Measurements from ENCODE around the gene DNAH17. TPM values are rescaled to one million over a fixed set of nuclear protein-coding genes. Genes with fewer than 3 reads are reported as not detected.

The DNAH17 gene
- total RNA-seq, 2 donors from 2014 or later, result not detected

DNA sequence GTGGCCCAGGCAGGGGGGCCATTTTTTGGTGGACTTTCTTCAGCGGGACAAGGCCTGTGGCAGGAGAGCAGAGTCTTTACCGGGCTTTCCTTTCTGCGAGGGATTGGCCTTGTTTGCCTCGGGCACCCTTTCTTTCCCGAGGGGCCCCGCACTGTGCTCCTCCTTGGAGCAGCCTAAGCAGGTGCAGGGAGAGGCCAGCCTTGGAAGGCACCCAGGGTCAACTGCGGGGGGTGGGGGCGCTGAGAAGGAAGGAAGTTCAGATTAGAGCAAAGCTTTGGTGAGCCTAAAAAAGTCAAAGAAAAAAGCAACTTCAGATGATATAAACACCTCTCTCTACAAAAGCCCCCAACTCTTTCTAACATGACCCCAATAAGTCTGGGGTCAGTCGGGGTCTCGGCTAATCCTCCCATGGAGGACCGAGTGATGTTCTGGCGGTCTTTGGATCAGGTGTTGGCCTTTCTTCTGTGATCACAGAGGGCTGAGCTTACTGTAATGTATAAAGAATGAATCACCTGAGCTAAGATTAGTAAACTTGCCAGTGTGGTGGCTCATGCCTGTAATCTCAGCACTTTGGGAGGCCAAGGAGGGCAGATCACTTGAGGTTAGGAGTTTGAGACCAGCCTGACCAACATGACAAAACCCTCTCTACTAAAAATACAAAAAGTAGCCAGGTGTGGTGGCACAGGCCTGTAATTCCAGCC, 135.8 kb downstream of the DNAH17 start:
- ATAC-seq, result no peak

DNA sequence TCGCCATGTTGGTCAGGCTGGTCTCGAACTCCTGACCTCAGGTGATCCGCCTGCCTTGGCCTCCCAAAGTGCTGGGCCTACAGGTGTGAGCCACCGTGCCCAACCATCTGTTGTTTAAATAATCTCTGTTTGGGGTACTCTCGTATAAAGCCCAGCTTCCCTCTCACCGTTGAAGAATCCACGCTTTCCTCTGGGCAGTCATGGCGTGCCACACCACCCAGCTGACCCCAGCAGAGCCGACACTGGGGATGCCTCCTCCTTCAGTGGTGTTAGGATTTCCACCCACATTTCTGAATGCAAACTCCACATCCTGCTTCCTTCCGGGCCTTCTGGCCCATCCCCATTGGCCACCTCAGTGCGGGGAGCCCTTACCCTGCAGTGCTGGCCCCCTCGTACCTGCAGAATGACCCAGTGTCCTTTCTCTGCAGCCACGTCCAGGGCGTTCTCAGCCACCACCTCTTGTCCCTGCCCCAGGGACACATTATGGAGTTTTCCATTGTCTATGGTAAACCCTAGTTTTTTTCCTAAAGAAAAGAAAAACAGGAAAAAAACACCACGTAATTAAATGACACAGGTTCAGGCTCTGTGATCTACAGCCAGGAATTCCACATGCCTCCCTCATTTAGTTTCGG, 138.4 kb downstream of the DNAH17 start:
- Histone ChIP-seq H3K27me3 (no peaks in the 10 kb centered on the region), H3K36me3 (replicated peaks in 1 of 2; ENCODE audit: insufficient read depth in 1 of 2, low read depth in 2 of 2) (no peaks in the 10 kb centered on the region), H3K4me3 (no peak overlapping the region), H3K9me3 (no peaks in the 10 kb centered on the region), H3K27ac (no peak overlapping the region), H3K4me1 (no peaks in the 10 kb centered on the region)
- intact Hi-C loops (cut with DNase I), result no loop called here
- WGBS, 2 donors, result 83 to 85% methylated on average over 16 of the region's 16 CpGs
- TF ChIP-seq, protein P1, sequence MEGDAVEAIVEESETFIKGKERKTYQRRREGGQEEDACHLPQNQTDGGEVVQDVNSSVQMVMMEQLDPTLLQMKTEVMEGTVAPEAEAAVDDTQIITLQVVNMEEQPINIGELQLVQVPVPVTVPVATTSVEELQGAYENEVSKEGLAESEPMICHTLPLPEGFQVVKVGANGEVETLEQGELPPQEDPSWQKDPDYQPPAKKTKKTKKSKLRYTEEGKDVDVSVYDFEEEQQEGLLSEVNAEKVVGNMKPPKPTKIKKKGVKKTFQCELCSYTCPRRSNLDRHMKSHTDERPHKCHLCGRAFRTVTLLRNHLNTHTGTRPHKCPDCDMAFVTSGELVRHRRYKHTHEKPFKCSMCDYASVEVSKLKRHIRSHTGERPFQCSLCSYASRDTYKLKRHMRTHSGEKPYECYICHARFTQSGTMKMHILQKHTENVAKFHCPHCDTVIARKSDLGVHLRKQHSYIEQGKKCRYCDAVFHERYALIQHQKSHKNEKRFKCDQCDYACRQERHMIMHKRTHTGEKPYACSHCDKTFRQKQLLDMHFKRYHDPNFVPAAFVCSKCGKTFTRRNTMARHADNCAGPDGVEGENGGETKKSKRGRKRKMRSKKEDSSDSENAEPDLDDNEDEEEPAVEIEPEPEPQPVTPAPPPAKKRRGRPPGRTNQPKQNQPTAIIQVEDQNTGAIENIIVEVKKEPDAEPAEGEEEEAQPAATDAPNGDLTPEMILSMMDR (IDR thresholded peaks at IDR 0.05), result no peak
- no peak for TF ChIP-seq POLR2A (IDR thresholded peaks at IDR 0.05)
- ATAC-seq, result no peak
- no peak for DNase-seq

More for the DNA sequence above, 135.8 kb downstream of the DNAH17 start:
- Histone ChIP-seq H3K4me1 (no peaks in the 10 kb centered on the region), H3K27ac (no peak overlapping the region), H3K4me3 (no peak overlapping the region), H3K36me3 (replicated peaks in 1 of 2; ENCODE audit: insufficient read depth in 1 of 2, low read depth in 2 of 2) (no peaks in the 10 kb centered on the region), H3K9me3 (no peaks in the 10 kb centered on the region), H3K27me3 (no peaks in the 10 kb centered on the region)
- intact Hi-C loops (cut with DNase I), result no loop called here
- 57 to 59% methylated on average over 12 of the region's 12 CpGs for WGBS, 2 donors
- DNase-seq, result no peak
- TF ChIP-seq, protein P1 (IDR thresholded peaks at IDR 0.05), result no peak
- no peak for TF ChIP-seq POLR2A (IDR thresholded peaks at IDR 0.05)

DNA sequence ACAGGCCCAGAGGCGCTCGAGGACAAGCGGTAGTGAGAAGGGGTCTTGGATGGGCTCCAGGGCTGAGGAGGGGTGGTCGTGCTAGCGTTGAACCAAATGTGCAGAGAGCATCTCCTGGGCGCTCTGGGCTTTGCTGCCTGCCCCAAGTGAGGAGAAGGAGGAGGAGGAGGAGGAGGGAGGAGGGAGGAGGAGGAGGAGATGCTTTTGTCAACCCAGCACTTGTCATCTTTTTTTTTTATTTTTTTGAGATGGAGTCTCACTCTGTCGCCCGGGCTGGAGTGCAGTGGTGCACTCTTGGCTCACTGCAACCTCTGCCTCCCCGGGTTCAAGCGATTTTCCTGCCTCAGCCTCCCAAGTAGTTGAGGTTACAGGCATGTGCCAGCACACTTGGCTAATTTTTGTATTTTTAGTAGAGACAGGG, 138.9 kb downstream of the DNAH17 start:
- WGBS, 2 donors, result 84 to 90% methylated on average over 9 to 10 of the region's 10 CpGs
- DNase-seq (no peak), ATAC-seq (no peak)

DNA sequence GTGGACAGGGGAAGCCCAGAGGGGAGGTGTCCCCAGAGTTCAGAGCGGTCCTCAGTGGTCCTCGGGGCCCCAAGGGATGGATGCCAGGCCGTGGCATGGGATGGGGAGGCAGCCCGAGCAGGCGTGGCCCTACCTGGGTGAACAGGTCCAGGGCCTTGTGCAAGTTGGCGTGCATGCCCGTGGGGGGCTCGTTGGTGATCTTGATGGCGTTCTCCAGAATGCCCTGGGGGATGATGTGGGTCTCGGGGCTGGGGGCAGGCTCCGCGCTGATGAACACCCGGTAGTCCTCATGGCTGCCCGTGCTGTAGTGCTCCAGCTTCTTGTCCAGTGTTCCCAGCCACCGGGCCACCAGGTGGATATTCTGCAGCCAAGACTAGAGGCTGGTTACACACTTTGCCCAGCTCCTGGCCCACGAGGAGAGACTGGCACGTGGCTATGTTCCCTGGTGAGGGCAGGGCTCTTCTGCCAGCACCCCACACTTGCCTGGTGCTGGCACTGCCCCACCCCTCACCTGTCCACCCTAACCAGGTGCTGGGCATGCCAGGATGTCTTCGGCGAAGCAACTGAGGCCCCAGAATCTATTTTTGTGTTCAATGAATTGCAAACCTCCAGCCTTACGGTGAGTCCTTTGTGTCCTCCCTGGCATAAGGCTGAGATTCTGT, 139.6 kb downstream of the DNAH17 start:
- no peak for ATAC-seq
- H3K36me3 ChIP-seq (replicated peaks in 1 of 2; ENCODE audit: insufficient read depth in 1 of 2, low read depth in 2 of 2), result no peaks in the 10 kb centered on the region
- no peaks in the 10 kb centered on the region for H3K4me1 ChIP-seq
- no peak for DNase-seq
- H3K4me3 ChIP-seq, result no peak overlapping the region
- H3K27me3 ChIP-seq, result no peaks in the 10 kb centered on the region
- intact Hi-C loops (cut with DNase I), result no loop called here
- H3K9me3 ChIP-seq, result no peaks in the 10 kb centered on the region
- WGBS, 2 donors, result 63 to 65% methylated on average over 3 to 19 of the region's 20 CpGs
- no peak for TF ChIP-seq POLR2A (IDR thresholded peaks at IDR 0.05)
- TF ChIP-seq, protein P1 (IDR thresholded peaks at IDR 0.05), result no peak
- no peak overlapping the region for H3K27ac ChIP-seq

More for the DNA sequence above, 138.9 kb downstream of the DNAH17 start:
- H3K36me3 ChIP-seq (replicated peaks in 1 of 2; ENCODE audit: insufficient read depth in 1 of 2, low read depth in 2 of 2), result no peaks in the 10 kb centered on the region
- no peaks in the 10 kb centered on the region for H3K4me1 ChIP-seq
- H3K27ac ChIP-seq, result no peak overlapping the region
- no peak overlapping the region for H3K4me3 ChIP-seq
- no peaks in the 10 kb centered on the region for H3K9me3 ChIP-seq
- no peak for TF ChIP-seq POLR2A (IDR thresholded peaks at IDR 0.05)
- TF ChIP-seq, protein P1 (IDR thresholded peaks at IDR 0.05), result no peak
- no peaks in the 10 kb centered on the region for H3K27me3 ChIP-seq
- intact Hi-C loops (cut with DNase I), result no loop called here
